ENCODE data around the gene ASZ1.

Gene ASZ1

DNA sequence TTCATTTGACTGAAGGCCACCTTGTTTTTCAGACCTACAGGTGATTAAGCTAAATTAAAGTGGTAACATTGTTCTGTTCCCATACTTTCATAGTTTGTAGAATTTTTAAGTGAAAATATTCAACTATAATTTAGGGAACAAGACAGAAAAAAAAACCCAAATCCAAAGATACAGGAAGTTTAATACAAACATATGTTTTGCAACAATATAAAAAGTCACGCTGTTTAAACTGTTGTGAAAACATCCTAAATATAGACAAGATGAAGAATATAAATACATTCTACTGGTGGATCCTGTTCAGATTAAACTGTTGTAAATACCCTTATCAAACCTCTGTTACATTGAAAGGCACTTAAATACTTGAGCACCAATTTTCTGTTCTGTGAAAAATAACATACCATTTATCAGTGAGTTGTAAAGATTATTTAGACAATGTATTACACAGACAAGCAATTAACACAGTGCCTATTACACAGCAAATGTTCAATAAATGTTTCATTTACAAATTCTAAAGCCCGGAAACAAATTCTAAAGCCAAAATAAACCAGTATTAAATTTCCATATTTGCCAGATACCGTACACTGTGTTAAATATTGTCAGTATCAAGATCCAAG is 14.2 kb downstream of the ASZ1 start (continued):
- TF ChIP-seq GLI2 (tag by site-specific recombination; IDR thresholded peaks at IDR 0.05; ENCODE audit: borderline replicate concordance, low read depth), result 0 out of 2 replicates have a peak, but pooled peaks have one; percentile 24
- TF ChIP-seq, protein P1, sequence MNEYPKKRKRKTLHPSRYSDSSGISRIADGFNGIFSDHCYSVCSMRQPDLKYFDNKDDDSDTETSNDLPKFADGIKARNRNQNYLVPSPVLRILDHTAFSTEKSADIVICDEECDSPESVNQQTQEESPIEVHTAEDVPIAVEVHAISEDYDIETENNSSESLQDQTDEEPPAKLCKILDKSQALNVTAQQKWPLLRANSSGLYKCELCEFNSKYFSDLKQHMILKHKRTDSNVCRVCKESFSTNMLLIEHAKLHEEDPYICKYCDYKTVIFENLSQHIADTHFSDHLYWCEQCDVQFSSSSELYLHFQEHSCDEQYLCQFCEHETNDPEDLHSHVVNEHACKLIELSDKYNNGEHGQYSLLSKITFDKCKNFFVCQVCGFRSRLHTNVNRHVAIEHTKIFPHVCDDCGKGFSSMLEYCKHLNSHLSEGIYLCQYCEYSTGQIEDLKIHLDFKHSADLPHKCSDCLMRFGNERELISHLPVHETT (tag by site-specific recombination; IDR thresholded peaks at IDR 0.05), result no peak
- TF ChIP-seq, protein P2, sequence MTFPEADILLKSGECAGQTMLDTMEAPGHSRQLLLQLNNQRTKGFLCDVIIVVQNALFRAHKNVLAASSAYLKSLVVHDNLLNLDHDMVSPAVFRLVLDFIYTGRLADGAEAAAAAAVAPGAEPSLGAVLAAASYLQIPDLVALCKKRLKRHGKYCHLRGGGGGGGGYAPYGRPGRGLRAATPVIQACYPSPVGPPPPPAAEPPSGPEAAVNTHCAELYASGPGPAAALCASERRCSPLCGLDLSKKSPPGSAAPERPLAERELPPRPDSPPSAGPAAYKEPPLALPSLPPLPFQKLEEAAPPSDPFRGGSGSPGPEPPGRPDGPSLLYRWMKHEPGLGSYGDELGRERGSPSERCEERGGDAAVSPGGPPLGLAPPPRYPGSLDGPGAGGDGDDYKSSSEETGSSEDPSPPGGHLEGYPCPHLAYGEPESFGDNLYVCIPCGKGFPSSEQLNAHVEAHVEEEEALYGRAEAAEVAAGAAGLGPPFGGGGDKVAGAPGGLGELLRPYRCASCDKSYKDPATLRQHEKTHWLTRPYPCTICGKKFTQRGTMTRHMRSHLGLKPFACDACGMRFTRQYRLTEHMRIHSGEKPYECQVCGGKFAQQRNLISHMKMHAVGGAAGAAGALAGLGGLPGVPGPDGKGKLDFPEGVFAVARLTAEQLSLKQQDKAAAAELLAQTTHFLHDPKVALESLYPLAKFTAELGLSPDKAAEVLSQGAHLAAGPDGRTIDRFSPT (tag by site-specific recombination; IDR thresholded peaks at IDR 0.05), result no peak
- TF ChIP-seq ZNF175 (tag by site-specific recombination; IDR thresholded peaks at IDR 0.05), result no peak
- no peak for TF ChIP-seq YY1 (tag by site-specific recombination; IDR thresholded peaks at IDR 0.05)
- no peak for TF ChIP-seq SETDB1 (IDR thresholded peaks at IDR 0.05; ENCODE audit: insufficient read length, low read length)
- TF ChIP-seq, protein P3, sequence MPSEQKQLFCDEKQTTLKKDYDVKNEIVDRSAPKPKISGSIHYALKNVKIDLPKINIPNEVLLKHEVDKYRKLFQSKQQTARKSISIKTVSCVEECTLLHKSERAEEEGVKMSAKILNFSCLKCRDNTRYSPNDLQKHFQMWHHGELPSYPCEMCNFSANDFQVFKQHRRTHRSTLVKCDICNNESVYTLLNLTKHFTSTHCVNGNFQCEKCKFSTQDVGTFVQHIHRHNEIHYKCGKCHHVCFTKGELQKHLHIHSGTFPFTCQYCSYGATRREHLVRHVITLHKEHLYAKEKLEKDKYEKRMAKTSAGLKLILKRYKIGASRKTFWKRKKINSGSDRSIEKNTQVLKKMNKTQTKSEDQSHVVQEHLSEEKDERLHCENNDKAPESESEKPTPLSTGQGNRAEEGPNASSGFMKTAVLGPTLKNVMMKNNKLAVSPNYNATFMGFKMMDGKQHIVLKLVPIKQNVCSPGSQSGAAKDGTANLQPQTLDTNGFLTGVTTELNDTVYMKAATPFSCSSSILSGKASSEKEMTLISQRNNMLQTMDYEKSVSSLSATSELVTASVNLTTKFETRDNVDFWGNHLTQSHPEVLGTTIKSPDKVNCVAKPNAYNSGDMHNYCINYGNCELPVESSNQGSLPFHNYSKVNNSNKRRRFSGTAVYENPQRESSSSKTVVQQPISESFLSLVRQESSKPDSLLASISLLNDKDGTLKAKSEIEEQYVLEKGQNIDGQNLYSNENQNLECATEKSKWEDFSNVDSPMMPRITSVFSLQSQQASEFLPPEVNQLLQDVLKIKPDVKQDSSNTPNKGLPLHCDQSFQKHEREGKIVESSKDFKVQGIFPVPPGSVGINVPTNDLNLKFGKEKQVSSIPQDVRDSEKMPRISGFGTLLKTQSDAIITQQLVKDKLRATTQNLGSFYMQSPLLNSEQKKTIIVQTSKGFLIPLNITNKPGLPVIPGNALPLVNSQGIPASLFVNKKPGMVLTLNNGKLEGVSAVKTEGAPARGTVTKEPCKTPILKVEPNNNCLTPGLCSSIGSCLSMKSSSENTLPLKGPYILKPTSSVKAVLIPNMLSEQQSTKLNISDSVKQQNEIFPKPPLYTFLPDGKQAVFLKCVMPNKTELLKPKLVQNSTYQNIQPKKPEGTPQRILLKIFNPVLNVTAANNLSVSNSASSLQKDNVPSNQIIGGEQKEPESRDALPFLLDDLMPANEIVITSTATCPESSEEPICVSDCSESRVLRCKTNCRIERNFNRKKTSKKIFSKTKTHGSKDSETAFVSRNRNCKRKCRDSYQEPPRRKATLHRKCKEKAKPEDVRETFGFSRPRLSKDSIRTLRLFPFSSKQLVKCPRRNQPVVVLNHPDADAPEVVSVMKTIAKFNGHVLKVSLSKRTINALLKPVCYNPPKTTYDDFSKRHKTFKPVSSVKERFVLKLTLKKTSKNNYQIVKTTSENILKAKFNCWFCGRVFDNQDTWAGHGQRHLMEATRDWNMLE (tag by site-specific recombination; conservative IDR thresholded peaks at IDR 0.05; ENCODE audit: low read depth), result no peak
- TF ChIP-seq ZBTB17 (tag by site-specific recombination; IDR thresholded peaks at IDR 0.05), result peak; percentile 55
- TF ChIP-seq ZNF366 (tag by site-specific recombination; conservative IDR thresholded peaks at IDR 0.05), result peak; percentile 85
- TF ChIP-seq, protein P4, sequence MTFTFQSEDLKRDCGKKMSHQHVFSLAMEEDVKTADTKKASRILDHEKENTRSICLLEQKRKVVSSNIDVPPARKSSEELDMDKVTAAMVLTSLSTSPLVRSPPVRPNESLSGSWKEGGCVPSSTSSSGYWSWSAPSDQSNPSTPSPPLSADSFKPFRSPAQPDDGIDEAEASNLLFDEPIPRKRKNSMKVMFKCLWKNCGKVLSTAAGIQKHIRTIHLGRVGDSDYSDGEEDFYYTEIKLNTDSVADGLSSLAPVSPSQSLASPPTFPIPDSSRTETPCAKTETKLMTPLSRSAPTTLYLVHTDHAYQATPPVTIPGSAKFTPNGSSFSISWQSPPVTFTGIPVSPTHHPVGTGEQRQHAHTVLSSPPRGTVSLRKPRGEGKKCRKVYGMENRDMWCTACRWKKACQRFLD (tag by site-specific recombination; IDR thresholded peaks at IDR 0.05), result no peak
- TF ChIP-seq IKZF3 (tag by site-specific recombination; IDR thresholded peaks at IDR 0.05), result peak; percentile 57; the same call in 1 of the 2 replicates
- peak; percentile 49; the same call in 1 of the 2 replicates for TF ChIP-seq PRDM4 (tag by site-specific recombination; IDR thresholded peaks at IDR 0.05)
- TF ChIP-seq SCRT1 (tag by site-specific recombination; IDR thresholded peaks at IDR 0.05; ENCODE audit: borderline replicate concordance), result peak; percentile 85
- TF ChIP-seq ZNF19 (tag by site-specific recombination; IDR thresholded peaks at IDR 0.05; ENCODE audit: low read depth), result no peak
- no peak for TF ChIP-seq ZNF26 (tag by site-specific recombination; IDR thresholded peaks at IDR 0.05)
- no peak for TF ChIP-seq ZNF2 (tag by site-specific recombination; IDR thresholded peaks at IDR 0.05)
- TF ChIP-seq, protein P5, sequence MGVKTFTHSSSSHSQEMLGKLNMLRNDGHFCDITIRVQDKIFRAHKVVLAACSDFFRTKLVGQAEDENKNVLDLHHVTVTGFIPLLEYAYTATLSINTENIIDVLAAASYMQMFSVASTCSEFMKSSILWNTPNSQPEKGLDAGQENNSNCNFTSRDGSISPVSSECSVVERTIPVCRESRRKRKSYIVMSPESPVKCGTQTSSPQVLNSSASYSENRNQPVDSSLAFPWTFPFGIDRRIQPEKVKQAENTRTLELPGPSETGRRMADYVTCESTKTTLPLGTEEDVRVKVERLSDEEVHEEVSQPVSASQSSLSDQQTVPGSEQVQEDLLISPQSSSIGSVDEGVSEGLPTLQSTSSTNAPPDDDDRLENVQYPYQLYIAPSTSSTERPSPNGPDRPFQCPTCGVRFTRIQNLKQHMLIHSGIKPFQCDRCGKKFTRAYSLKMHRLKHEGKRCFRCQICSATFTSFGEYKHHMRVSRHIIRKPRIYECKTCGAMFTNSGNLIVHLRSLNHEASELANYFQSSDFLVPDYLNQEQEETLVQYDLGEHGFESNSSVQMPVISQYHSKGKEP (tag by site-specific recombination; IDR thresholded peaks at IDR 0.05), result 0 out of 2 replicates have a peak, but pooled peaks have one; percentile 22
- TF ChIP-seq ZNF791 (tag by site-specific recombination; IDR thresholded peaks at IDR 0.05), result no peak
